Bronchial epithelial cell (primary cell): ENCODE data around the gene FOXD4L1. TPM values are rescaled to one million over a fixed set of nuclear protein-coding genes. Genes with fewer than 3 reads are reported as not detected.
"Not testable (repeated sequence)": the region's sequence is repeated elsewhere in the genome, so short reads cannot be mapped to it uniquely, and the experiment has no call there.

Experiments
- DNase-seq: peaks from one replicate; pipeline ENCODE4 v3.0.0-alpha.2; 2010; ENCODE audit warnings: low read depth
- FAIRE-seq: peaks from 2 replicates; lab custom pipeline; 2011; peaks lifted over from hg19 to GRCh38; lab: Jason Lieb, UNC
- H3K27me3 ChIP-seq: 2 replicates; pipeline ENCODE4 v1.5.1; 2011; ENCODE audit warnings: low read length; ENCODE audit not compliant: control insufficient read depth, insufficient read depth
- H3K36me3 ChIP-seq: 2 replicates; pipeline ENCODE4 v1.5.1; 2011; ENCODE audit warnings: low read length; ENCODE audit not compliant: control insufficient read depth, insufficient read depth
- H3K4me3 ChIP-seq: 2 replicates; pipeline ENCODE4 v1.5.1; 2011; ENCODE audit warnings: mild to moderate bottlenecking, low read depth, low read length, control low read depth
- total RNA-seq: library from RNA; depleted of rRNA; stranded (reverse); fragments of >200 nt; gene quantifications from 2 replicates; pipeline ENCODE4 v1.2.1, GENCODE V29; 2014

The FOXD4L1 gene
- 0.13 and 0.26 TPM in 2 replicates for total RNA-seq

- not testable (repeated sequence) for DNase-seq, H3K4me3 ChIP-seq, H3K36me3 ChIP-seq, FAIRE-seq
- peaks cover 13% of the 10 kb centered on the region for H3K27me3 ChIP-seq
Measured at GRCh38 chr2:113498365-113498764, at the start of gene FOXD4L1. FOXD4L1 (plus strand) TSS chr2:113498665; CDS start chr2:113499257, 592 bp downstream.

DNA sequence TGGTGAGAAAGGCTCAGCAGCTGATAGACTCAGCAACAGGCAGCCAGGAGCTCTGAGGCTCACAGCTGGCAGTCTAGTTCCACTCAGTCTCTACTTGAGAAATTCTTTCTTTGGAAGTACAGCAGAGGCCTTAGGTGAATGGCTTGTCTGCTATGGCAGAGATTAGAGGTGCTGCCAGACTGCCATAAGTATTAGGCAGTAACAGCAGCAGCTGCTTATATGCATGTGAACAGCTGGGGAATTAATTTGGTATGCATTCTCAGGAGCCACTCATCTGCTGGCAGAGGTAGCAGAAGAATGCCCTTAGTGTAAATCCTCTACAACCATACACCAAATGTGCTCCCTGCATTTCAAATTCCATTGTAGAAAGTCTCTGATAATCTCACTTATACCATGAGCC lies 32.7 kb upstream of the FOXD4L1 start:
- H3K36me3 ChIP-seq, FAIRE-seq, H3K27me3 ChIP-seq, DNase-seq, H3K4me3 ChIP-seq: not testable (repeated sequence)

DNA sequence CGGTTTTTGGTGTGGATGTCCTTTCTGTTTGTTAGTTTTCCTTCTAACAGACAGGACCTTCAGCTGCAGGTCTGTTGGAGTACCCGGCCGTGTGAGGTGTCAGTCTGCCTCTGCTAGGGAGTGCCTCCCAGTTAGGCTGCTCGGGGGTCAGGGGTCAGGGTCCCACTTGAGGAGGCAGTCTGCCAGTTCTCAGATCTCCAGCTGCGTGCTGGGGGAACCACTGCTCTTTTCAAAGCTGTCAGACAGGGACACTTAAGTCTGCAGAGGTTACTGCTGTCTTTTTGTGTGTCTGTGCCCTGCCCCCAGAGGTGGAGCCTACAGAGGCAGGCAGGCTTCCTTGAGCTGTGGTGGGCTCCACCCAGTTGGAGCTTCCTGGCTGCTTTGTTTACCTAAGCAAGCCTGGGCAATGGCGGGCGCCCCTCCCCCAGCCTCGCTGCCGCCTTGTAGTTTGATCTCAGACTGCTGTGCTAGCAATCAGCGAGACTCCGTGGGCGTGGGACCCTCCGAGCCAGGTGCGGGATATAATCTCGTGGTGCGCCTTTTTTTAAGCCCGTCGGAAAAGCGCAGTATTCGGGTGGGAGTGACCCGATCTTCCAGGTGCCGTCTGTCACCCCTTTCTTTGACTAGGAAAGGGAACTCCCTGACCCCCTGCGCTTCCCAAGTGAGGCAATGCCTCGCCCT lies 21.6 kb upstream of the FOXD4L1 start:
- not testable (repeated sequence) for FAIRE-seq, H3K27me3 ChIP-seq, DNase-seq, H3K36me3 ChIP-seq, H3K4me3 ChIP-seq

DNA sequence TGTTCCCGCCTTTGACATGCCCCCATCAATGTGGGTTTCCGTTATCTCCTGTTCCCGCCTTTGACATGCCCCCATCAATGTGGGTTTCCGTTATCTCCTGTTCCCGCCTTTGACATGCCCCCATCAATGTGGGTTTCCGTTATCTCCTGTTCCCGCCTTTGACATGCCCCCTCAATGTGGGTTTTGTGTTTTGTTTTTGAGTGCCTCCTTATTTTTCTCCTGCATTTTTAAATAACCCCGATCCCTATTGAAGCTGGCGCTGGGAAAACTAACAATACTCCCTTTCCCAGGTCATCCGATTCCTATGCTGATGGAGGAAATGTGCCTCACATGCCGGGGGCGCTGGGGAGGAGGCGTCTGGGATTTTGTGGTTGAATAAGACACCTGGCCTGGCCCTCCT lies 1.9 kb upstream of the FOXD4L1 start:
- not testable (repeated sequence) for H3K4me3 ChIP-seq, H3K36me3 ChIP-seq, H3K27me3 ChIP-seq, FAIRE-seq, DNase-seq

DNA sequence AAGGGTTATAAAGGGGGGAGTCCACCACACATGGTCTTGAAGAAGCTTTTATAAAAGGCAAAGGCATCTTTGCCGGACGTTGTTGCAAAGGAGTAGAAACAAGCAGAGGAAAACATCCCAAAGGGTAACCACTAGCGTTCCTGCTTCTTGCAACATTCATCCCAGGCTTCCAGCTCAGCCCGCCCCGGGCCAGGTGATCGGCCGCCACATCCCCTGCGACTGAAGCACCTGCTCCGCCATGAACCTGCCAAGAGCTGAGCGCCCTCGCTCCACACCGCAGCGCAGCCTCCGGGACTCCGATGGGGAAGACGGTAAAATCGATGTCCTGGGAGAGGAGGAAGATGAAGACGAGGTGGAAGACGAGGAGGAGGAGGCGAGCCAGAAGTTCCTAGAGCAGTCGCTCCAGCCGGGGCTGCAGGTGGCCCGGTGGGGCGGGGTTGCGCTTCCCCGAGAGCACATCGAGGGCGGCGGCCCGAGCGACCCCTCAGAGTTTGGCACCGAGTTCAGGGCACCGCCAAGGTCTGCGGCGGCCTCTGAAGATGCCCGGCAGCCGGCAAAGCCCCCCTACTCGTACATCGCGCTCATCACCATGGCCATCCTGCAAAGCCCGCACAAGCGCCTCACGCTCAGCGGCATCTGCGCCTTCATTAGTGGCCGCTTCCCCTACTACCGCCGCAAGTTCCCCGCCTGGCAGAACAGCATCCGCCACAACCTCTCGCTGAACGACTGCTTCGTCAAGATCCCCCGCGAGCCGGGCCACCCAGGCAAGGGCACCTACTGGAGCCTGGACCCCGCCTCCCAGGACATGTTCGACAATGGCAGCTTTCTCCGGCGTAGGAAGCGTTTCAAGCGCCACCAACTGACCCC lies 787 bp downstream of the FOXD4L1 start:
- H3K4me3 ChIP-seq, FAIRE-seq, DNase-seq, H3K36me3 ChIP-seq: not testable (repeated sequence)
- peaks cover 16% of the 10 kb centered on the region for H3K27me3 ChIP-seq

DNA sequence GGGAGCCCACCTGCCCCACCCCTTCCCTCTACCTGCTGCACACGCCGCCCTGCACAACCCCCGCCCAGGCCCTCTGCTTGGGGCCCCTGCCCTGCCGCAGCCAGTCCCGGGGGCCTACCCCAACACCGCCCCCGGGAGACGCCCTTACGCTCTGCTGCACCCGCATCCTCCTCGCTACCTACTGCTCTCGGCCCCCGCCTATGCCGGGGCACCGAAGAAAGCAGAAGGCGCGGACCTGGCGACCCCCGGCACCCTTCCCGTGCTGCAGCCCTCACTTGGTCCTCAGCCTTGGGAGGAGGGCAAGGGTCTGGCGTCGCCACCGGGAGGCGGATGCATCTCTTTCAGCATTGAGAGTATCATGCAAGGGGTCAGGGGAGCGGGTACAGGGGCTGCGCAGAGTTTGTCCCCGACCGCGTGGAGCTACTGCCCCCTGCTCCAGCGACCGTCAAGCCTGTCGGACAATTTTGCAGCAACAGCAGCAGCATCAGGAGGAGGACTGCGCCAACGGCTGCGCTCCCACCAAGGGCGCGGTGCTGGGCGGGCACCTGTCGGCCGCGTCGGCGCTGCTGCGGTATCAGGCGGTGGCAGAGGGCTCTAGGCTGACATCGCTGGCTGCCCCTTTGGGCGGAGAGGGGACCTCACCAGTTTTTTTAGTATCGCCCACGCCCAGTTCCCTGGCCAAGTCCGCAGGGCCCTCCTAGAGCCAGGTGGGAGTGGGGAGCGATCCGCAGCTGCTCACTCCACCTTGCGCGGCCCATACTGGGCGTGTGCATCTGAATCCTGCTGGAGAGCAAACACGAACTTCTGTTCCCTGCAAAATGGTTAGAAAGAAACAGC lies 1.6 kb downstream of the FOXD4L1 start:
- not testable (repeated sequence) for DNase-seq, FAIRE-seq, H3K4me3 ChIP-seq, H3K36me3 ChIP-seq
- peaks cover 17% of the 10 kb centered on the region for H3K27me3 ChIP-seq

- not testable (repeated sequence) for DNase-seq, FAIRE-seq, H3K4me3 ChIP-seq, H3K36me3 ChIP-seq
- peaks cover 17% of the 10 kb centered on the region for H3K27me3 ChIP-seq
Measured at GRCh38 chr2:113500723-113501038, 2.2 kb downstream of the FOXD4L1 start.

GRCh38 chr2:113502216-113503093 lies 4.0 kb downstream of the FOXD4L1 start:
- peaks cover 17% of the 10 kb centered on the region for H3K27me3 ChIP-seq
- DNase-seq, H3K36me3 ChIP-seq, FAIRE-seq: not testable (repeated sequence)
- peak overlapping the region; percentile 14 for H3K4me3 ChIP-seq

DNA sequence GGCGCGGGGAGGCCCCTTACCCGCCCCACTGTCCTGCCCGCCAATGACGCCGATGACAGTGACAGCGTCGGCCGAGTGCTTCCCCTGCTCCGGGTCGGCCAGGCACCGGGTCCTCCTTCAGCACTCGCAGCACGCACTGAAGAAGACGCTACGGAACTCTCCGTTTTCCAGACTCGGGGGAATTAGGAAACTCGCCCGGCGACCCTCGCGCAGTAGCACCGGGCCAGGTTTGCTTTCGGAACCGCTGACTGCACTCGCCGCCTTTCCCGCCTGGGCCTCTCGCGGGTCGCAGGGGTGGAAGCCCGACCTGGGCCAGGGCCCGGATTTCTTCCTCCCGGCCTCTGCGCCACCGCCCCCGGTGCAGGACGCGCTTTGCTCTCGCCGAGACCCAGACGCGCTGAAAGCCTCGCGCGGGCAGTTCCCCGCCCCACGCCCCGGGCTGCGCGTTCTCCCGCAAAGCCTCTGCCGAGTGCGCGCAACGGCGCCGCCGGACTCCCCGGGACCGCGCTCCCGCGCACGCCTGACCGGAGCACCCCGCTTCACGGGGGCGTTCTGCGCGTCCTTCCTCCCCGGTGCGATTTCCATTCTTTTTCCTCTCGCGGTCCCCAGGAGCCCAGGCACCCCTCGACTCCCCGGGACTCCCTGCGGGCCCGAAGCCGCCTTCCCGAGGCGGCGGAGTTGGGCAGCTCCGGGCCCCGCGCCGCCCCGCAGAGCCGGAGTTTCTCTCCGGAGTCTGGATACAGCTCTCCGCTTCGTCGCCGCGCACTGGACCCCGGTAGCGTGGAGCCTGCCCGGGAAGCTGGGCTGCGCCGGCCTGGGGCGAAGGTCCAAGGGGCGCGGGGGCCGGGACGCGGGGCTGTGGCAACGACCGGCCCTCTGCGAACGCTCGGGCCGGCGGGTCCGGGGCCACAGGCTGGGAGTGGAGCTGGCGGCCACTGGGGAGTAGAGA lies 4.9 kb downstream of the FOXD4L1 start:
- DNase-seq, FAIRE-seq, H3K36me3 ChIP-seq: not testable (repeated sequence)
- peak overlapping the region; percentile 14 for H3K4me3 ChIP-seq
- H3K27me3 ChIP-seq = peaks cover 17% of the 10 kb centered on the region

GRCh38 chr2:113504081-113504480 lies 5.6 kb downstream of the FOXD4L1 start:
- not testable (repeated sequence) for H3K4me3 ChIP-seq, FAIRE-seq, DNase-seq, H3K36me3 ChIP-seq
- peaks cover 17% of the 10 kb centered on the region for H3K27me3 ChIP-seq

DNA sequence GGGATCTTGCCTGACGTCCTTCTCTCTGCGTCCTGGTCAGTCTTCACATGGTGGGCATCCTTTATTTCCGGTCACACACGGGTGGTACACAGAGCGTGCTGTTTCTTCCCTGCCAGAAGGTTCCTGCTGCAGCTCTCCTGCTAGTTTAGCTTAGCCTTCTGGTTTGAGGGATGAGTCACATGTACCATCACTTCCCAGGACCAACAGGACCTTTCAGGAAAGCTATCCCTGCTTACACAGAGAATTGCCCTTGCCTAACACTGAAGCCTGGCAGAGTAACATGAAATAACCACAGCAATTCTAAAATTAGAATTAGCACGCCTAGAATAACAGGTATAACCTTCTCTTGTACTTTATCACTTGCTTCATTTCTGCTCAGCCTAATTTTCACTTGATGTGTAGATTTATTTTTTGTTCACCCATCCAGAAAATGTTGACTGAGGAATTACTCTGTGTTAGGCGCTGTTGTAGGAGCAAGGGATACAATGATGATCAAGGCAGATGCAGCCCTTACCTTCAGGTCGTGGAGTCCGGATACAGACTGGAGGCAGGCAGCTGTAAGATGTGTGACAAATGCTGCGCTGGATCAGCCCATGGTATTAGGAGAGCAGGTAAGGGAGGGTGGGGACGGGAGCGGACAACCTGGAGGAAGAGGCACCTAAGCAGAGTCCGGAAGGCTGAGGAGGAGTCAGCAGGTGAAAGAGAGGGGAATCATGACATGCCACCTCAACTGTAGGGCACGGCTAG lies 9.1 kb downstream of the FOXD4L1 start:
- FAIRE-seq = not testable (repeated sequence)
- H3K27me3 ChIP-seq = peaks cover 10% of the 10 kb centered on the region

GRCh38 chr2:113508187-113508586 lies 9.7 kb downstream of the FOXD4L1 start:
- DNase-seq, H3K27me3 ChIP-seq, FAIRE-seq, H3K36me3 ChIP-seq, H3K4me3 ChIP-seq: not testable (repeated sequence)

More for the DNA sequence above, 9.1 kb downstream of the FOXD4L1 start:
- not testable (repeated sequence) for DNase-seq, H3K36me3 ChIP-seq, H3K4me3 ChIP-seq
